ENCODE results near the gene VPS8. TPM values are rescaled to one million over a fixed set of nuclear protein-coding genes. Genes with fewer than 3 reads are reported as not detected.

Gene VPS8
- total RNA-seq, 1 donor from 2014 or later = 68.8 TPM

- ChIA-PET CTCF (no interaction called here), POLR2A (no interaction called here)
- TF ChIP-seq CTCF (IDR thresholded peaks at IDR 0.05) = no peak
- ATAC-seq (ENCODE audit: low read depth) = no peak
- intact Hi-C loops (cut with micrococcal nuclease) = no loop called here
- Mint-ChIP-seq H3K36me3 (ENCODE audit: low read depth) (no peaks in the 10 kb centered on the region), H3K9me3 (no peaks in the 10 kb centered on the region), H3K27ac (no peak overlapping the region), H3K4me3 (no peak overlapping the region), H3K27me3 (peaks cover 5% of the 10 kb centered on the region), H3K4me1 (peaks cover 20% of the 10 kb centered on the region)
- DNase-seq = no peak
These were observed 22.5 kb upstream of the VPS8 start for GRCh38 chr3:184789314-184789998.

GRCh38 chr3:184791171-184791570 is 20.8 kb upstream of the VPS8 start:
- intact Hi-C loops (cut with micrococcal nuclease) = no loop called here
- no peak for TF ChIP-seq CTCF (IDR thresholded peaks at IDR 0.05)
- no peaks in the 10 kb centered on the region for H3K9me3 Mint-ChIP-seq
- POLR2A ChIA-PET = no interaction called here
- no peak overlapping the region for H3K27ac Mint-ChIP-seq
- no peak for ATAC-seq (ENCODE audit: low read depth)
- no peaks in the 10 kb centered on the region for H3K36me3 Mint-ChIP-seq (ENCODE audit: low read depth)
- H3K4me3 Mint-ChIP-seq = no peak overlapping the region
- H3K4me1 Mint-ChIP-seq = peaks cover 3% of the 10 kb centered on the region
- H3K27me3 Mint-ChIP-seq = peaks cover 4% of the 10 kb centered on the region
- CTCF ChIA-PET = no interaction called here
- DNase-seq = no peak

DNA sequence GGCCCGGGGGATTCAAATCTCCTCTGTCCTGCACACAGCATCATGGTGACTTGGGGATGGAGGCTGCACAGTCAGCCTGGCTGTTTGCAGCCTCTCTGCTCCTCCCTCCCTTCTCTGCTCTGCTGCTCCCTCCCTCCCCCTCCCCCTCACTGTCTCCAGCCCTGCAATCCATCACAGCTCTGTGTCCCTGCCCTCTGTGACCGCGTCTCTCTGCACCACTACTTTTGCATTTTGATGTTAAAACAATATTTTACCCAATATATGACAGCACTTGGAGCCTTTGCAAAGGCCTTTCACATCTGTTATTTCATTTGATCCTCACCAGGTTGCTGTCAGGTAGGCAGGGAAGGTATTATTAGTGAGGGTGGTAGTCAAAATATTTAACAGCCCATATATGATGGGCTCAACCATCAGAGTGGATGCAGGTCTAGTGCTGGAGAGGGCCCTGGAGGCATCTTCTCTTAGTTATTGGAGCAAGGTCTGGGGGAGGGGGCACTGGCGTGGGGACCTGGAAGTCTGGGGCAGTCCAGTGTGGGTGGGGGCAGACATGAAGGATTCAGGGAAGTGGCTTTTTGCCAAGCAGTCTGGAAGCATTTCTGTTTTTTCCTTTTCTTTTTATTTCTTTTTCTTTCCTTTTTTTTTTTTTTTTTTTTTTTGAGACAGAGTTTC is 16.3 kb upstream of the VPS8 start:
- intact Hi-C loops (cut with micrococcal nuclease) = no loop called here
- no peak for TF ChIP-seq CTCF (IDR thresholded peaks at IDR 0.05)
- Mint-ChIP-seq H3K27me3 (peaks cover 29% of the 10 kb centered on the region), H3K4me1 (no peaks in the 10 kb centered on the region), H3K27ac (no peak overlapping the region), H3K4me3 (no peak overlapping the region), H3K9me3 (no peaks in the 10 kb centered on the region), H3K36me3 (ENCODE audit: low read depth) (no peaks in the 10 kb centered on the region)
- DNase-seq (no peak), ATAC-seq (ENCODE audit: low read depth) (no peak)
- ChIA-PET POLR2A (no interaction called here), CTCF (no interaction called here)

DNA sequence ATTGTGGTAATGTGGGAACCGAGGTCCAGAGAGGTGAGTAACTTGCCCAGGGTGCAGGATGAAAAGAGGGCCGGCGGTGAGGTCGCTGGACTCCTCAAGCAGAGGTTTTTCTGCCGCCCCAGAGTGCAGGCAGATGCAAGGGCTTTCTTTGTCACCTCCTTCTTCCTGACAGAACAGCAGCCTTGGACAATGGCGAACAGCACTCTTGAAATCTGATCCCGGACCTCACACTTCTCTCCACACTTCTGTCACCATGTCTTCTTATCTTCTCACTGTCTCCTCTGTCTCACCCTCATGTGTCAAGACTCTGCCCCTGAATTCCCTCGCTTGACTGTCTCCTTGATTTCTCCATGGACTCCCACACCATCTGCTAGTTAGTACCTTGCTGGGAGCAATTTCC is 15.4 kb upstream of the VPS8 start:
- DNase-seq = no peak
- TF ChIP-seq CTCF (IDR thresholded peaks at IDR 0.05) = no peak
- H3K4me3 Mint-ChIP-seq = no peak overlapping the region
- no peak overlapping the region for H3K27ac Mint-ChIP-seq
- H3K27me3 Mint-ChIP-seq = peaks cover 37% of the 10 kb centered on the region
- no peaks in the 10 kb centered on the region for H3K36me3 Mint-ChIP-seq (ENCODE audit: low read depth)
- ChIA-PET CTCF (no interaction called here), POLR2A (no interaction called here)
- H3K9me3 Mint-ChIP-seq = no peaks in the 10 kb centered on the region
- H3K4me1 Mint-ChIP-seq = no peaks in the 10 kb centered on the region
- intact Hi-C loops (cut with micrococcal nuclease) = no loop called here
- no peak for ATAC-seq (ENCODE audit: low read depth)

DNA sequence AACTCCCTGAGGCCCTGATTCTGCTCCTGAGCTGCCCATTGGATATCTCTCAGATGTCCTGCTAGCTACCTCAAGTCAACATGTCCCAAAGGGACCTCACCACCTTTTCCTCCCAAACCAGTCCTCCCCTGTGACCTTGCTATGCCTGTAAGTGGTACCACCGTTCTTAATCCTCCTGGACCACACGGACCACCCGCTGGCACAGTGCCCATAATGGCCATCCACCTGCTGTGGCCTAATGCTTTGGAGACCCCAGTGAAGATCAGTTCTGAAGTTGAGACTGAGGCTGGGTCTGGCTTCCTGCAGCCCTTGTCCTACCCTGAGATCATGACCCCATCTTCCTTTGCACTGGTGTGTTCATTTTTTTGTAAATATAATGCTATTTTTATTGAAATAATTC is 15.0 kb upstream of the VPS8 start:
- TF ChIP-seq CTCF (IDR thresholded peaks at IDR 0.05) = no peak
- Mint-ChIP-seq H3K27me3 (peaks cover 38% of the 10 kb centered on the region), H3K27ac (no peak overlapping the region), H3K36me3 (ENCODE audit: low read depth) (no peaks in the 10 kb centered on the region), H3K4me1 (no peaks in the 10 kb centered on the region), H3K4me3 (no peak overlapping the region), H3K9me3 (no peaks in the 10 kb centered on the region)
- ChIA-PET POLR2A (no interaction called here), CTCF (no interaction called here)
- ATAC-seq (ENCODE audit: low read depth) (no peak), DNase-seq (no peak)
- intact Hi-C loops (cut with micrococcal nuclease) = no loop called here

Measured in activated B cell treated with CpG ODN at 0.5 μM for 24 hours (primary cell).